GM12878 (cell line): ENCODE measurements around the gene CFAP58.

ENCODE experiments used
- CBX5 ChIP-seq: sonication (generic); IDR thresholded peaks from 2 replicates; pipeline ENCODE4 v1.6.1; 2016; ENCODE audit warnings: low read depth, moderate library complexity, mild to moderate bottlenecking, inconsistent platforms
- CTCF ChIP-seq, 3 experiments: IDR thresholded peaks in 2 of 3; conservative IDR thresholded peaks in 1 of 3; 2 replicates each; pipeline ENCODE4 v1.5.1; 2011; ENCODE audit warnings: low read depth in 3 of 3, low read length in 3 of 3, mild to moderate bottlenecking in 3 of 3, control low read depth in 2 of 3, moderate library complexity in 2 of 3, inconsistent platforms in 1 of 3, mixed read lengths in 1 of 3; ENCODE audit not compliant: control insufficient read depth in 2 of 3, insufficient read depth in 1 of 3; ENCODE audit errors: extremely low read depth in 1 of 3
- SUPT20H ChIP-seq: IDR thresholded peaks from 2 replicates; pipeline ENCODE4 v1.6.1; 2011; ENCODE audit warnings: low read depth, mild to moderate bottlenecking, low read length, moderate library complexity, borderline replicate concordance; ENCODE audit not compliant: control insufficient read depth
- ZSCAN29 ChIP-seq: fragments of 450-650 bp; IDR thresholded peaks from 2 replicates; pipeline ENCODE4 v1.6.1; 2017; ENCODE audit warnings: mild to moderate bottlenecking, moderate library complexity

GRCh38 chr10:104309980-104310978 lies 43.4 kb upstream of the CFAP58 start:
- no peak for TF ChIP-seq CTCF (IDR thresholded peaks at IDR 0.05 in 2 of 3, conservative IDR thresholded peaks at IDR 0.05 in 1 of 3; ENCODE audit: control insufficient read depth in 2 of 3, extremely low read depth in 1 of 3, insufficient read depth in 1 of 3, low read depth in 3 of 3, low read length in 3 of 3)
- TF ChIP-seq ZSCAN29 = no peak
- TF ChIP-seq CBX5 = no peak
- TF ChIP-seq SUPT20H = no peak
